HEK293T (cell line): Measurements from ENCODE around the gene PLD1.

Source experiments
- ARNT ChIP-seq: fragments of 450-650 bp; IDR thresholded peaks from 2 replicates; pipeline ENCODE4 v1.6.1; 2017; ENCODE audit warnings: mild to moderate bottlenecking
- BHLHE40 ChIP-seq: fragments of 450-650 bp; IDR thresholded peaks from 2 replicates; pipeline ENCODE4 v1.6.1; 2016; ENCODE audit warnings: mild to moderate bottlenecking, moderate library complexity, borderline replicate concordance
- ELF4 ChIP-seq: fragments of 450-650 bp; IDR thresholded peaks from 2 replicates; pipeline ENCODE4 v1.6.1; 2017; ENCODE audit warnings: antibody characterized with exemption
- FOXA1 ChIP-seq: fragments of 450-650 bp; IDR thresholded peaks from 2 replicates; pipeline ENCODE4 v1.6.1; 2016; ENCODE audit warnings: mild to moderate bottlenecking
- FOXK2 ChIP-seq: fragments of 450-650 bp; IDR thresholded peaks from 2 replicates; pipeline ENCODE4 v1.6.1; 2016; ENCODE audit warnings: mild to moderate bottlenecking
- FOXM1 ChIP-seq: fragments of 450-650 bp; IDR thresholded peaks from 2 replicates; pipeline ENCODE4 v1.6.1; 2017; ENCODE audit warnings: mild to moderate bottlenecking, borderline replicate concordance
- L3MBTL2 ChIP-seq: fragments of 450-650 bp; conservative IDR thresholded peaks from 2 replicates; pipeline ENCODE4 v1.6.1; 2016; ENCODE audit warnings: mild to moderate bottlenecking
- NFRKB ChIP-seq: fragments of 450-650 bp; IDR thresholded peaks from 2 replicates; pipeline ENCODE4 v1.6.1; 2016; ENCODE audit warnings: mild to moderate bottlenecking, moderate library complexity
- SUZ12 ChIP-seq: fragments of 450-650 bp; IDR thresholded peaks from 2 replicates; pipeline ENCODE4 v1.6.1; 2016; ENCODE audit warnings: mild to moderate bottlenecking
- TARDBP ChIP-seq: fragments of 450-650 bp; IDR thresholded peaks from 2 replicates; pipeline ENCODE4 v1.6.1; 2016

DNA sequence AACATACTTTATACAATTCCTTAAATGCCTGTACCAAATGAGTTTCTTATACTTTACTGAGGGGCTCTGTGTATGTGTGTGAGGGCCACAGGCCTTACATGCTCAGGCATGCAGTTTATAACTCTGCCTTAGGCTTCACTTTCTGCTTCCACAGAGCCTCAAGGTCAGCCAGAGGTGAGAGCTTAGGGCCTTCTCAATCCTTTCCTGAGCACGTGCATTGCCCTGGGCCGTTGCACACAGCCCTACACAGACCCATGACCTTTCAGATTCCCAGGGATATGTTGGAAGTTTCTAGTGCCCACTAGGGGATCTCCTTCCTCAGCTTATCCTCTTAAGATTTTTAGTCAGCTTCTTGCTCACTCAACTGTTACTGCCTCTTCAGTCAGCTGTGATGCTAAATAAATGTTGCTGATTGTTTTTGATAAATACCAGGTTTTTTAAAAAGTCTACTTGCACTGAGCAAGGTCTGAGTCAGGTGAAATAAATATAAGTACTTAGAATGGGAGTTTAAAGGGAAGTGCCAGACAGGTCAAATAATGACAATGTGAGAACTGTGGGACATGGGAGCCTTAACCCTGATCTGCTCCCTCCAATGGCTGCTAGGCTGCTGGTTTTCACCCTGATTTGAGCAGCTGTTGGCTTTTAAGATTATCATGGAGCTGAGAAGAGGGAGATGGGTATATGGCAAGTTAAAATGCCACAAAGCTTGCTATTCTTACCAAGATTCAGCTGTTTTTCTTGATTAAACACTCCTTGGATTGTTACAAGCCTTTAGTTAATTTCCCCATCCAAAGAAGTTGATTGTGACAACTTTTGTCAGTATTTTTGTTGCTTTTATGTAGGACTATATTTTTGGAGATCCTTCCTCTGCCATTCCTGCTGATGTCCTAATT lies 169.5 kb downstream of the PLD1 start:
- TF ChIP-seq FOXA1 (no peak), BHLHE40 (no peak), FOXM1 (no peak), L3MBTL2 (peak; percentile 50), NFRKB (no peak), FOXK2 (no peak), ELF4 (no peak), ARNT (no peak), SUZ12 (no peak), TARDBP (no peak)
